Bronchial epithelial cell (primary cell): Measurements from ENCODE around the gene VMP1. TPM values are rescaled to one million over a fixed set of nuclear protein-coding genes. Genes with fewer than 3 reads are reported as not detected.

Experiments
- DNase-seq: peaks from one replicate; pipeline ENCODE4 v3.0.0-alpha.2; 2010; ENCODE audit warnings: low read depth
- FAIRE-seq: peaks from 2 replicates; lab custom pipeline; 2011; peaks lifted over from hg19 to GRCh38; lab: Jason Lieb, UNC
- H3K27me3 ChIP-seq: 2 replicates; pipeline ENCODE4 v1.5.1; 2011; ENCODE audit warnings: low read length; ENCODE audit not compliant: control insufficient read depth, insufficient read depth
- H3K36me3 ChIP-seq: 2 replicates; pipeline ENCODE4 v1.5.1; 2011; ENCODE audit warnings: low read length; ENCODE audit not compliant: control insufficient read depth, insufficient read depth
- H3K4me3 ChIP-seq: 2 replicates; pipeline ENCODE4 v1.5.1; 2011; ENCODE audit warnings: mild to moderate bottlenecking, low read depth, low read length, control low read depth
- total RNA-seq: library from RNA; depleted of rRNA; stranded (reverse); fragments of >200 nt; gene quantifications from 2 replicates; pipeline ENCODE4 v1.2.1, GENCODE V29; 2014
- TF ChIP-seq, protein P1 (sequence below): IDR thresholded peaks from 2 replicates; pipeline ENCODE4 v1.5.1; 2011; ENCODE audit warnings: mild to moderate bottlenecking, moderate library complexity, low read length, control low read depth, inconsistent platforms; ENCODE audit not compliant: insufficient read depth, severe bottlenecking

VMP1 gene
- total RNA-seq, 1 donor from 2014 or later, result 120 TPM

DNA sequence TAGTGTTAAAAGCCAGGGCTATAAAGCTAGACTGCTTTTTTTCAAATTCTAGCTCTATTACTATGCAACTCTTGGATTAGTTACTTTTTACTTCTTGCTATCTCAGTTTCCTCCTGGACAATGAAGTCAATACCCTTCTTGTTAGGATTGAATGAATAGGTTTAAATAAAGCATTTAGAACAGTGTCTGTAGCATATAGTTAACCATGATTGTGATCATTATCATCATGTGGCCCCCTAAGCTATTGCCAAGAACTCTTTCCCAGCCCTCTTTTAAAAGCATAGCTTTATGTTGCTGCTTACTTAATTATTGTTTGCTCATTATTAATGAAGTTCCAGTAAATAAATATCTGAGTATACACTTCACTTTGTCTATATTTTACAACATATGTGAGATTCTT is 4.5 kb downstream of the VMP1 start:
- no peaks in the 10 kb centered on the region for H3K36me3 ChIP-seq
- DNase-seq (no peak), FAIRE-seq (no peak)
- no peaks in the 10 kb centered on the region for H3K27me3 ChIP-seq
- H3K4me3 ChIP-seq, result no peak overlapping the region
- TF ChIP-seq, protein P1, sequence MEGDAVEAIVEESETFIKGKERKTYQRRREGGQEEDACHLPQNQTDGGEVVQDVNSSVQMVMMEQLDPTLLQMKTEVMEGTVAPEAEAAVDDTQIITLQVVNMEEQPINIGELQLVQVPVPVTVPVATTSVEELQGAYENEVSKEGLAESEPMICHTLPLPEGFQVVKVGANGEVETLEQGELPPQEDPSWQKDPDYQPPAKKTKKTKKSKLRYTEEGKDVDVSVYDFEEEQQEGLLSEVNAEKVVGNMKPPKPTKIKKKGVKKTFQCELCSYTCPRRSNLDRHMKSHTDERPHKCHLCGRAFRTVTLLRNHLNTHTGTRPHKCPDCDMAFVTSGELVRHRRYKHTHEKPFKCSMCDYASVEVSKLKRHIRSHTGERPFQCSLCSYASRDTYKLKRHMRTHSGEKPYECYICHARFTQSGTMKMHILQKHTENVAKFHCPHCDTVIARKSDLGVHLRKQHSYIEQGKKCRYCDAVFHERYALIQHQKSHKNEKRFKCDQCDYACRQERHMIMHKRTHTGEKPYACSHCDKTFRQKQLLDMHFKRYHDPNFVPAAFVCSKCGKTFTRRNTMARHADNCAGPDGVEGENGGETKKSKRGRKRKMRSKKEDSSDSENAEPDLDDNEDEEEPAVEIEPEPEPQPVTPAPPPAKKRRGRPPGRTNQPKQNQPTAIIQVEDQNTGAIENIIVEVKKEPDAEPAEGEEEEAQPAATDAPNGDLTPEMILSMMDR, result no peak

DNA sequence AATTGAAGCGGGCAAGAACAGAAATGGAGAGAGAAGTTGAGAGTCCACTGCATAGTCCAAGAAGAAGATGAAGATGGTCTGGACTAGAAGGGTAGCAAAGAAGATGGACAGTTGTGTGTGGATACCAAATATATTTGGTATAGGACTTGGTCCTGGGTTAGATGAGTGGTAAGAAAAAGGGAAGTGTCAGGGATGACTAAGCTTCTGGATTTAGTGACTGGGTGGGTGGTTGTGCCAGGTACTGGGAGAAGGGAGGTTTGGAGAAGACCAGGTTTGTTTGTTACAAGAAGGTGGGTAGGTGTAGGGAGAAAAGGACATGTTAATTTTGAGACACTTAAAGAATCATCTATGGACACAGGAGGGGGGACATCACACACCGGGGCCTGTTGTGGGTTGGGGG is 5.4 kb downstream of the VMP1 start:
- TF ChIP-seq, protein P1, result no peak
- Histone ChIP-seq H3K4me3 (no peak overlapping the region), H3K27me3 (no peaks in the 10 kb centered on the region), H3K36me3 (no peaks in the 10 kb centered on the region)
- DNase-seq (no peak), FAIRE-seq (no peak)

DNA sequence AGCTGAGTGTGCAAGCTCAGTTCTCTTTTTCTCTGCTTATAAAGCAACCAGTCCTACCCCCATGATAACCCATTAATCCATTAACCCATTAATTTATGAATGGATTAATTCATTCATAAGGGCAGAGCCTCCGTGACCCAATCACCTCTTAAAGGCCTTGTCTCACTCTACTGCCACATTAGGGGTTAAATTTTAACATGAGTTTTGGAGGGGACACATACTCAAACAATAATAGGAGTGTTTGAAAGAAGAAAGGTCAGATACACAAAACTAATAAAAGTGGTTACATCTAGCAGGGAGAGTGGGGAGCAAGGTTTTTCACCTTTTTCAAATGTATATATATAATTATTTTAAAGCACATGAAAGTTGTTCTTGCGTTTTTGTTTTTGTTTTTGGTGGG is 6.8 kb downstream of the VMP1 start:
- no peak overlapping the region for H3K4me3 ChIP-seq
- H3K27me3 ChIP-seq, result no peaks in the 10 kb centered on the region
- no peaks in the 10 kb centered on the region for H3K36me3 ChIP-seq
- TF ChIP-seq, protein P1, result no peak
- FAIRE-seq (no peak), DNase-seq (no peak)

DNA sequence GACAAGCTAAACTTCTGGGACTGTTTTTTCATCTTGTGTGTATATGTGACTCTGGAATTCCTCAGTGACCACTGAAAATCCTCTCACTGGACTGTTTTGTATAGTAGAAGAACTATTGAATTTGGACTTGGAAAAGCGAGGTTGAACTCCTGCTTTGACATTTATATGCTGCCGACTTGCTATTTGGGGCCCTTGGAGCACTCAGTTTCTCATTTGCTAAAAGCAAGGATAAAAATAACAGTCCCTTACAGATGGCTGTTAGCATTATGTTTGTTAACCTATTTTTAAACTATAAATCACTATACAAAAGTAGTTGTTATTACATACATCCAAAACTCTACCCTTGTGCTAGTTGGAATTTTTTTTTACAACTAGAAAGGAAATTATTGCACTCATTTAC is 9.0 kb downstream of the VMP1 start:
- no peaks in the 10 kb centered on the region for H3K27me3 ChIP-seq
- no peak for FAIRE-seq
- no peak for DNase-seq
- H3K36me3 ChIP-seq, result no peaks in the 10 kb centered on the region
- no peak overlapping the region for H3K4me3 ChIP-seq
- TF ChIP-seq, protein P1, result no peak

DNA sequence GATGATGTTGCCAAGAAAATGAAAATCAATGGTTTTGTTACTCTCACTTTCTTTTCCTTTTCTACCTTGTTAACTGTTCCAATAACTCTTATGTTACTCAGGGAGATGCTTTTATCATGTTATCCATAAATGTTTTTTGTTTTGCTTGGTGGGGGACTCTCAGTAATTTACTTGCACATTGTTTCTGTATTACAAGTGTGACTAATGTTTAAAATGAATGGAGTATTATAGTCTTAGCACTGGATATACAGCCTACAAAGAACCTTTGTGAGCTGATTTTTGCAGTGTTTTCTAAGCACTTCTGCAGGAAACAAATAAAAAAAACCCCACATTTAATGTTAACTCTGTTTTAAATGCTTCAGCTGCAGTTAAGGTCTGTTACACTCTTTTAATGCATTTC is 12.1 kb downstream of the VMP1 start:
- Histone ChIP-seq H3K4me3 (no peak overlapping the region), H3K36me3 (no peaks in the 10 kb centered on the region), H3K27me3 (no peaks in the 10 kb centered on the region)
- TF ChIP-seq, protein P1, result no peak
- DNase-seq (no peak), FAIRE-seq (no peak)

DNA sequence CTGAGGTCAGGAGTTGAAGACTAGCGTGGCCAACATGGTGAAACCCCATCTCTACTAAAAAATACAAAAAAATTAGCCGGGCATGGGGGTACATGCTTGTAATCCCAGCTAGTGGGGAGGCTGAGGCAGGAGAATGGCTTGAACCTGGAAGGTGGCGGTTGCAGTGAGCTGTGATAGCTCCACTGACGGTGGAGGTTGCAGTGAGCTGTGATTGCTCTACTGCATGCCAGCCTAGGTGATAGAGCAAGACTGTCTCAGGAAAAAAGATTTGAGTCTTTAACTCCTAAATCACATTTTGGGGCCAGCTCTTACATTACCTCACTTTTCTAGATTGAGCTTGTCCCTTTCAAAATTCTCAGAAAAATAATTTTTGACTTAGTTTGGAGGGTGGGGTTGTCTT is 15.2 kb downstream of the VMP1 start:
- H3K4me3 ChIP-seq, result no peak overlapping the region
- TF ChIP-seq, protein P1, result no peak
- DNase-seq (no peak), FAIRE-seq (no peak)
- no peaks in the 10 kb centered on the region for H3K36me3 ChIP-seq
- H3K27me3 ChIP-seq, result no peaks in the 10 kb centered on the region
